Esophagus squamous epithelium (tissue), 4 donors: Measurements from ENCODE around the gene PXN.

ENCODE experiments used
- POLR2A ChIP-seq, 4 donors: fragments of 450-650 bp; IDR thresholded peaks; one replicate each; pipeline ENCODE4 v1.6.1; 2017; ENCODE audit warnings: antibody characterized with exemption in 4 of 4, mild to moderate bottlenecking in 4 of 4, moderate library complexity in 3 of 4
- TF ChIP-seq, protein P1 (sequence below), 6 experiments: fragments of 450-650 bp in 4 of 6; fragments of 200-600 bp in 2 of 6; sonication (generic) in 2 of 6; IDR thresholded peaks; one replicate each; pipeline ENCODE4 v1.5.1; 2016 to 2019; ENCODE audit warnings: antibody characterized with exemption in 6 of 6, mild to moderate bottlenecking in 4 of 6, moderate library complexity in 4 of 6

DNA sequence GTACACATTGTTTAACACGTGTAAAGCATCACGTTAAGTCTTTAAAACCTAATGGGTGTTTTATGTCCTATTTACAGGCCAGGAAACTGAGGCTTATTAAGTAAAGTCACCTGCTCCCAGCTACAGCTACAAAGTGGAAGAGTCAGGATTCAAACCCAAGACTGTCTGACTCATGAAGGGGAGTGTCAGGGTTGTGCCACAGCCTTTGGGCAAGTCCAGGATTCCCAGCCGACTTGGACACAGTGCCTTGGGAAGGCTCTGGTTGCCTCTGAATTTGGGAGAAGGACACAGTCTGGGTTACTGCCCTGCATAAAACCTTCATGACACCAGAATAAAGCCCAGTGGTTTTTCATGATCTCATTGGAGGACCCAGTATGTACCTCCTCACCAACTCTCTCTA lies 18.9 kb upstream of the PXN start:
- TF ChIP-seq, protein P1, sequence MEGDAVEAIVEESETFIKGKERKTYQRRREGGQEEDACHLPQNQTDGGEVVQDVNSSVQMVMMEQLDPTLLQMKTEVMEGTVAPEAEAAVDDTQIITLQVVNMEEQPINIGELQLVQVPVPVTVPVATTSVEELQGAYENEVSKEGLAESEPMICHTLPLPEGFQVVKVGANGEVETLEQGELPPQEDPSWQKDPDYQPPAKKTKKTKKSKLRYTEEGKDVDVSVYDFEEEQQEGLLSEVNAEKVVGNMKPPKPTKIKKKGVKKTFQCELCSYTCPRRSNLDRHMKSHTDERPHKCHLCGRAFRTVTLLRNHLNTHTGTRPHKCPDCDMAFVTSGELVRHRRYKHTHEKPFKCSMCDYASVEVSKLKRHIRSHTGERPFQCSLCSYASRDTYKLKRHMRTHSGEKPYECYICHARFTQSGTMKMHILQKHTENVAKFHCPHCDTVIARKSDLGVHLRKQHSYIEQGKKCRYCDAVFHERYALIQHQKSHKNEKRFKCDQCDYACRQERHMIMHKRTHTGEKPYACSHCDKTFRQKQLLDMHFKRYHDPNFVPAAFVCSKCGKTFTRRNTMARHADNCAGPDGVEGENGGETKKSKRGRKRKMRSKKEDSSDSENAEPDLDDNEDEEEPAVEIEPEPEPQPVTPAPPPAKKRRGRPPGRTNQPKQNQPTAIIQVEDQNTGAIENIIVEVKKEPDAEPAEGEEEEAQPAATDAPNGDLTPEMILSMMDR (IDR thresholded peaks at IDR 0.05) = no peak
- no peak for TF ChIP-seq POLR2A (IDR thresholded peaks at IDR 0.05)
